ENCODE measurements around the gene MRPL12. TPM values are rescaled to one million over a fixed set of nuclear protein-coding genes. Genes with fewer than 3 reads are reported as not detected.
A peak's percentile ranks its signal among the peaks of the same experiment; 100 is the strongest.

Gene MRPL12
- total and polyA plus RNA-seq, 9 of the 15 experiments (the other 6 are each of a cell fraction or from before 2014, with no cell fraction given): 0.94 to 338 (median 100) TPM

DNA sequence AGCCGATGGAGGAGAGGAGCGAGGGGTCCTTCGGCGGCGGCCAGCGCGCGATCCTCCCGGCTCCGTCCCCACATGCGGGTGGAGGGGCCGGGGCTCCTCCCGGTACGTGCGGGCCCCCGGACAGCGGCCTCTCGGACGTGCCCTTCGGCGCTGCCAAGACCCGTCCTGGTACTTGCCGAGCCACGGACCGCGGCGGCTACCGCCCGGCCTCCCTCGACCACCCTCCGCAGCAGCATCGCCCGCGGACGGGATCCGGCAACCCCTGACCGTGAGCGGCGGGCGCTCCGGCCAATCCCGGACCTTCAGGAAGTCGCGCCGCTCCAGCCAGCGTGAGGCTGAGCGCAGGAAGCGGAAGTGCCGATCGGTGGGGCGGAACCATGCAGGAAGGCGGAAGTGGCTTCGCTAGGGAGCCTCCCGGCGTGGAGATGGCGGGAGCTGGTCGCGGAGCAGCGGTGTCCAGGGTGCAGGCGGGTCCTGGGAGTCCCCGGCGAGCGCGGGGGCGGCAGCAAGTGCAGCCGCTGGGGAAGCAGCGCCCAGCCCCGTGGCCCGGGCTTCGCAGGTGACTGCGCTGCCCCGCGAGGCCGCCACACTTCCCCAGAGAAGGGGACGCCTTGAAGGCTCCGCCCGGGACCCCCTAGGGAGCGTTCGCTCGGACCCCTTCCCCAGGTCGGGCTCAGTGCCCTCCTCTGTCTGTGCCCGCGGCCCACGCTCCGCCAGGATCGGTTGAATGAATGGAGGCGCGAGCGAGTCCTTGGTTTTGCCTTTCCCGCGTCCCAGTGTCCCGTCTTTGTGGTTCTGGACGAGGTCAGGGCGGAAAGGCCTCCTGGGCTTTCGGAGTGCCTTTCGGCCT lies 36.6 kb upstream of the MRPL12 start, which contains the start of the genes CCDC137 and OXLD1 (continued):
- 0 out of 2 replicates have a peak, but pooled peaks have one; percentile 65 for TF ChIP-seq ZNF395 (CRISPR knock-in tag; IDR thresholded peaks at IDR 0.05)
- TF ChIP-seq, protein P1, sequence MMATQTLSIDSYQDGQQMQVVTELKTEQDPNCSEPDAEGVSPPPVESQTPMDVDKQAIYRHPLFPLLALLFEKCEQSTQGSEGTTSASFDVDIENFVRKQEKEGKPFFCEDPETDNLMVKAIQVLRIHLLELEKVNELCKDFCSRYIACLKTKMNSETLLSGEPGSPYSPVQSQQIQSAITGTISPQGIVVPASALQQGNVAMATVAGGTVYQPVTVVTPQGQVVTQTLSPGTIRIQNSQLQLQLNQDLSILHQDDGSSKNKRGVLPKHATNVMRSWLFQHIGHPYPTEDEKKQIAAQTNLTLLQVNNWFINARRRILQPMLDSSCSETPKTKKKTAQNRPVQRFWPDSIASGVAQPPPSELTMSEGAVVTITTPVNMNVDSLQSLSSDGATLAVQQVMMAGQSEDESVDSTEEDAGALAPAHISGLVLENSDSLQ (IDR thresholded peaks at IDR 0.05): peak; percentile 100
- TF ChIP-seq LCOR (CRISPR knock-in tag; IDR thresholded peaks at IDR 0.05): 0 out of 2 replicates have a peak, but pooled peaks have one; percentile 62
- TF ChIP-seq CAMTA2 (CRISPR knock-in tag; conservative IDR thresholded peaks at IDR 0.05): no peak
- peak; percentile 88 for TF ChIP-seq ASH1L (IDR thresholded peaks at IDR 0.05; ENCODE audit: borderline replicate concordance, low read depth, partially characterized antibody)
- peak; percentile 99 for TF ChIP-seq ZBTB40 (IDR thresholded peaks at IDR 0.05)
- no peak for TF ChIP-seq ZBTB40 (CRISPR knock-in tag; IDR thresholded peaks at IDR 0.05)
- TF ChIP-seq JUND (IDR thresholded peaks at IDR 0.05; ENCODE audit: borderline replicate concordance, low read depth, low read length): 0 out of 2 replicates have a peak, but pooled peaks have one; percentile 13
- TF ChIP-seq JUND (tag; IDR thresholded peaks at IDR 0.05; ENCODE audit: borderline replicate concordance, low read depth, low read length): no peak
- TF ChIP-seq MTA3 (IDR thresholded peaks at IDR 0.05; ENCODE audit: borderline replicate concordance): peak; percentile 72
- peak; percentile 83 for TF ChIP-seq C11orf30 (IDR thresholded peaks at IDR 0.05; ENCODE audit: low read depth)
- TF ChIP-seq ZBTB43 (CRISPR knock-in tag; IDR thresholded peaks at IDR 0.05): no peak
- TF ChIP-seq CBX1 (IDR thresholded peaks at IDR 0.05; ENCODE audit: low read depth): peak; percentile 68; the same call in 1 of the 2 replicates
- TF ChIP-seq NFYB (IDR thresholded peaks at IDR 0.05; ENCODE audit: extremely low read depth, insufficient read length): peak; percentile 88
